Ovary (tissue), 3 donors: Measurements from ENCODE around the gene ADNP2.

Source experiments
- CTCF ChIP-seq, 3 donors: fragments of 450-650 bp in 2 of 3; fragments of 200-600 bp in 1 of 3; IDR thresholded peaks; one replicate each; pipeline versions ENCODE4 v1.5.1 to v1.8.0; 2016 to 2022; ENCODE audit warnings: antibody characterized with exemption in 3 of 3, mild to moderate bottlenecking in 1 of 3
- POLR2A ChIP-seq: fragments of 450-650 bp; IDR thresholded peaks from one replicate; pipeline ENCODE4 v1.6.1; 2017; ENCODE audit warnings: antibody characterized with exemption, mild to moderate bottlenecking, moderate library complexity
- donor health status: DM: no; HTN: no; CAD: no.

- TF ChIP-seq CTCF (IDR thresholded peaks at IDR 0.05) (no peak), POLR2A (no peak)
Measured at GRCh38 chr18:80103231-80103630, 5.8 kb upstream of the ADNP2 start.
